ENCODE measurements around the gene THEMIS2.

THEMIS2 gene

GRCh38 chr1:27886353-27886679, 14.0 kb downstream of the THEMIS2 start:
- no peak for TF ChIP-seq GATA1 (IDR thresholded peaks at IDR 0.05; ENCODE audit: low read depth, low read length)
- no peak for TF ChIP-seq POLR2A (IDR thresholded peaks at IDR 0.05; ENCODE audit: low read length)
- DNase-seq: no peak

DNA sequence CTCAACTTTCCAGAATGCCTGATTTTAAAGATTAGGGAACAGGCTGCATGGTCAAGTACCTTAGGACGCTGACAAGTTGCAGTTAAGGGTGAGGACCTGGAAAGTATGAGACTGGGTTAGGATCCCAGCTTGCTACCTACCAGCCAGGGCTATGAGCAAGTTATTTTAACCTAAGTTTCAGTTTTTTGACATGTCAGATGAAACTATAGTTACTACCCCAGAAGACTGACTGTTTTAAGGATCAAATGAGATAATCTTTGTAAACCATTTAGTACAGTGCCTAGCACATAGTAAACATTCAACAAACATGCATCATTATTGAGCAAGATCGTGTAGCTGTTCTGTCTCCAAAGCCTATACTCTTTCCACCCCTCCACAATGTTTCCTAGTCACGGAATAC, 14.4 kb downstream of the THEMIS2 start:
- DNase-seq: no peak
- TF ChIP-seq GATA1 (IDR thresholded peaks at IDR 0.05; ENCODE audit: low read depth, low read length) (no peak), POLR2A (IDR thresholded peaks at IDR 0.05; ENCODE audit: low read length) (no peak)

DNA sequence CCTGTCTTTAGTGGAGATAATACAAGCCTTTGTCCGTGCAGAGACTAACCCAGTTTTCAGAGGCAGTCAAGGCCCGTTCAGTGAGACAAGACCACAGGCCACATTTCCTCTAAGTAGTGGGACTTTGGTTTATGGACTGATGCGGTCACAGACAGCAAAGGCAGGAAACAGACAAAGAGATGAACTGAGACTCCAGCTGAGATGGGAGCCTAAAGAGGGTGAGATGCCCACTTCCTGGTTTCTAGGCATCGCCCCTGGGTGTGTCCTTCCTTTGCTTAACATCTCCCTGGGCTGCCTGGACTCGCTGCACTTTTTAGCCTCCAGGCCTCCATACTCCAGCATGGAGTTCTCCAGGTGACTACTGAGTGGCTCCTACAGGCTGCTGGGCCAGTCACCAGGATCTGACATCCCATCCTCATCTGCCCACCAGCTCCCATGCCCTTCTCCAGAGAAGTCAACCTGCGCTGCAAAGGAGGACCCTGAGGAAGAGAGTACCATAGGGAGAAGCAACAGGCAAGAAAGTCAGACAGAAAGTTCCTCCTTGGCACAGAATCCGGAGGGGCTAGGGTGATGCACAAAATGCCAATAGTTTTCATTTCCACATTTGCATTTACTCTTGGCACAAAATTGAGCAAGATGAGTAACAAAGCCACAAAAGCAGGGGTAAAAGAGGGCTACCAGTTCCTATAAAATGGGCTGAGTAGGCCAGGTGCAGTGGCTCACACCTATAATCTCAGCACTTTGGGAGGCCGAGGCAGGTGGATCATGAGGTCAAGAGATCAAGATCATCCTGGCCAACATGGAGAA, 15.1 kb downstream of the THEMIS2 start:
- no peak for DNase-seq
- no peak for TF ChIP-seq GATA1 (IDR thresholded peaks at IDR 0.05; ENCODE audit: low read depth, low read length)
- no peak for TF ChIP-seq POLR2A (IDR thresholded peaks at IDR 0.05; ENCODE audit: low read length)

DNA sequence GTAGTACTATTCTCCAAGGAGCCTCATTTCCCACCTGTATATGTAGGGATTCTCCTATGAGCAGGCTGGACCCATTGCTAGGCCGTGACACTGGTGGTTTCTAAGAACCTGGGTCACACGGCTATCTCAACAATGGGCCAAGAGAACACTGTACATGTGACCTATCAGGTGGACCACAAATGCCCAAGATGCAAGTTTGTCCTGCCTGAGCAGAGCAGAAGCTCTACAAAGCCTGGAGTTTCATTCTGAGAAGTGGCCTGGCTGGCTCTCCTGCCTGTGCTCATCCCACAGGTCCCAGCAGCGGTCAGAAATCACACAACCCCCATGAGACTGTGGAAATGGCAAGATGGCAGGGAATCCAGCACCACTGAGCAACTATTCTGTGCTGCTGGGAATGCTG, 17.2 kb downstream of the THEMIS2 start:
- TF ChIP-seq POLR2A (IDR thresholded peaks at IDR 0.05; ENCODE audit: low read length): peak; percentile 25
- no peak for TF ChIP-seq GATA1 (IDR thresholded peaks at IDR 0.05; ENCODE audit: low read depth, low read length)
- no peak for DNase-seq

DNA sequence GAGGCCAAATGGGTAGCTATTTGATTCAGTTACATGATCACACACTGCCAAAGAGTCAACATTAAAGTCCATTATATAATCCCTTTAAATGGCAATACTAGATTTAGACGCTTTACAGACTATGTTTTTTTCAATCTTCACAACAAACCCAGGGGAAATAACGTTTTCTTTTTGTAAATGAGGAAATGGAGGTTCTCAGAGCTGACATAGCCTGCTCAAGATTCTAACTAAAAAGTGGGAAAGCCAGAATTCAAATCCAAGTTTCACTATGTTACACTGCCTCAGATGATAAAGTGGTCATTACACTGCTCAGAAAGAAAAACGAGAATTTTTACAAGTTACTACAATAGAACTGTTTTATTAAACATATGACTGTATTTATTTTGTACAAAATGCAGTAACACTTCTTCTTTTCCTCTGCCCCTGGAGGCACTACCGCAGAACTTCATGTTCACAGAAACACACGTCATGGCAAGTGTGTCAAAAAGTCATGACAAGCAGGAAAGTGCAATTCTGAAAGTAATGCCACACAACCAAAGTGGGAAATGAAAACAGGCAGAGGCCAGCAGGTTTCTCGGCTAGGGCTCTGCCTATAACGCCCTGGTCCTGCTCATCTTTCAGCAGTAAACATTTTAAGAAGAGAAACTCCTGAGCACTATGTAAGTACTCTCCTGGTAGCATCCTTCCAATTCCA, 19.0 kb downstream of the THEMIS2 start:
- peak in 1 of 2 experiments; percentile 15 for DNase-seq
- TF ChIP-seq GATA1 (IDR thresholded peaks at IDR 0.05; ENCODE audit: low read depth, low read length): no peak
- no peak for TF ChIP-seq POLR2A (IDR thresholded peaks at IDR 0.05; ENCODE audit: low read length)

GRCh38 chr1:27894521-27894920, 22.2 kb downstream of the THEMIS2 start:
- TF ChIP-seq POLR2A (IDR thresholded peaks at IDR 0.05; ENCODE audit: low read length): no peak
- TF ChIP-seq GATA1 (IDR thresholded peaks at IDR 0.05; ENCODE audit: low read depth, low read length): no peak
- DNase-seq: no peak

DNA sequence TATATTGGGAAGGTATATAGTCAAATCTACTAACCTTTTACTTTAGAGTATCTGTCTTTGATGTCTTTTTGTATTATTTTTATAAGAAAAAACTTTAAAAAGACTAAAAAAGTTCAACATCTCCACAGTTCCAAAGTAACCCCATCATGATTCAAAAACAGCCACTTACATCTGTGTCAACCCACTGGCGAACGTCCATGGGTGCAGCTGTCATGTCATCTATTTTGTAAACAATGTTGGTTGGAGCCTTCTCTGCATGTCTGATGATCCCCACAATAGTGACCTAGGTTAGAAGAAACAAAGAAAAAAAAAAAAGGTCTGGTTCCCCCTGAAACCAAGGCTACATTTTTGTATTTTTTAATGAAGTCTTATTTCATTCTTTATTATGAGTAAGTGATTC, 34.4 kb downstream of the THEMIS2 start:
- TF ChIP-seq POLR2A (IDR thresholded peaks at IDR 0.05; ENCODE audit: low read length) (no peak), GATA1 (IDR thresholded peaks at IDR 0.05; ENCODE audit: low read depth, low read length) (no peak)
- no peak for DNase-seq

- TF ChIP-seq GATA1 (IDR thresholded peaks at IDR 0.05; ENCODE audit: low read depth, low read length) (no peak), POLR2A (IDR thresholded peaks at IDR 0.05; ENCODE audit: low read length) (no peak)
- DNase-seq: peak in 1 of 2 experiments; percentile 43
These were observed 40.1 kb downstream of the THEMIS2 start for GRCh38 chr1:27912429-27912828.

DNA sequence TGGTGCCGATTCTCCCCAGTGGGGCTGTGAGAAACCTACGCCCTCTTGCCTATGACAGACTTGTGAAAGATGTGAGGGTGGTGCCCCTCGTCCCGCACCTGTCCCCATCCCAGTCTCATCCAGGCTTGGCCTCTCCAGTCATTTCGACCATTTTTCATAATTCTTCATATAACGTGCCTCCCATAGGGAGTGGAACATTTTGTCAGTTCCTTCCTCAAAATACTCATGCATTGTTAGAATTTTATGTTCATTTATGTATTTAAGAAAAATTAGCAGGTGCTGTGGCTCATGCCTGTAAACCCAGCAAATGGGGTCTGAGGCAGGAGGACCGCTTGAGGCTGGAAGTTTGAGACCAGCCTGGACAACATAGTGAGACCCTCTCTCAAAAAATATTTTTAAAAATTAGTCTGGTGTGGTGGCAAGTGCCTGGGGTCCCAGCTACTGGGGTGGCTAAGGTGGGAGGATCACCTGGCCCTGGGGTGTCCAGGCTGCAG, 42.8 kb downstream of the THEMIS2 start:
- no peak for DNase-seq
- TF ChIP-seq POLR2A (IDR thresholded peaks at IDR 0.05; ENCODE audit: low read length): no peak
- no peak for TF ChIP-seq GATA1 (IDR thresholded peaks at IDR 0.05; ENCODE audit: low read depth, low read length)

- TF ChIP-seq POLR2A (IDR thresholded peaks at IDR 0.05; ENCODE audit: low read length): no peak
- TF ChIP-seq GATA1 (IDR thresholded peaks at IDR 0.05; ENCODE audit: low read depth, low read length): no peak
- no peak for DNase-seq
These were observed 49.9 kb downstream of the THEMIS2 start for GRCh38 chr1:27922272-27922671.

DNA sequence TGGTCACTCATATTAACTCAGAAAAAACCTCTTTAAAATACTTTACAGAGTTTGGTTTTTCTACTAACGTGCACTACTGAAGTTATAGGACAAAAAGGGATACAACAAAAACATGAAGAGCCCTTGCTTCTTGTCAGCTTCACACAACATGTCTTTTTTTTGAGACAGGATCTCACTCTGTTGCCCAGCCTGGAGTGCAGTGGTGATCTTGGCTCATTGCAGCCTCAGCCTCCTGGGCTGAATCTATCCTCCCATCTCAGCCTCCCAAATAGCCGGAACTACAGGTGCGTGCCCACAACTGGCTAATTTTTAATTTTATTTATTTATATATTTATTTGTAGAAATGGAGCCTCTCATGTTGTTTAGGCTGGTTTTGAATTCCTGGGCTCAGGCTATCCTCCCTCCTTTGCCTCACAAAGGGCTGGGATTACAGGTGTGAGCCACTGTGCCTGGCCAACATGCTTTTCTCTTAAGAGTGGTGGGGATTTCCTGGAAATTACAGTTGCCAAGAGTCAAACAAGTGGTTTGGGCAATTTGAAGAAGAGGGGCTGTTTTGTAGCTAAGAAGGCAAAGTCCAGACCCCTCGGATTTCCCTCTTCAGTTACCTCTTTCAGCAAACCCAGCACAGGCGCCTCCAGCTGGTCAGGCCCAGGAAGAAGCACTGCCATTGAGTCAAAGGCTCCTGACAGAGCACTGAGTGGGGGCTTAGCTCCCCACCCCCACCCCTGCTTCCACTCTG, 56.0 kb downstream of the THEMIS2 start:
- TF ChIP-seq GATA1 (IDR thresholded peaks at IDR 0.05; ENCODE audit: low read depth, low read length) (no peak), POLR2A (IDR thresholded peaks at IDR 0.05; ENCODE audit: low read length) (no peak)
- no peak for DNase-seq

DNA sequence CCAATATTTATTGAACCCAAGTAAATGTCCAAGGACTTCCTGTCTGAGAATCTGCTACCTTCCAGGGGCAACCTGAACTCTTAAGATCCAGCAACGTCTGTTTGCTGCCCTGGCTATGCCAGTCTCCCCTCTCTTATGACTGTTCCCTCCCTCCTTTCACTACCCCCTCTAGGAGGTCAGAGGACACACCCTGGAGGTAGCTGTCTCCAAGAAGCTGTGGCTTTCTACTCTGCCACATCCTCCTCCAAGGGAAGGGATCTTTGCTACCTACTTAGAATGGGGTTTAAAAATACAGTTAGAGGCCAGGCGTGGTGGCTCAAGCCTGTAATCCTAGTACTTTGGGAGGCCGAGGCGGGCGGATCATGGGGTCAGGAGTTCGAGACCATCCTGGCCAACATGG, 58.8 kb downstream of the THEMIS2 start:
- TF ChIP-seq POLR2A (IDR thresholded peaks at IDR 0.05; ENCODE audit: low read length) (no peak), GATA1 (IDR thresholded peaks at IDR 0.05; ENCODE audit: low read depth, low read length) (no peak)
- DNase-seq: no peak

DNA sequence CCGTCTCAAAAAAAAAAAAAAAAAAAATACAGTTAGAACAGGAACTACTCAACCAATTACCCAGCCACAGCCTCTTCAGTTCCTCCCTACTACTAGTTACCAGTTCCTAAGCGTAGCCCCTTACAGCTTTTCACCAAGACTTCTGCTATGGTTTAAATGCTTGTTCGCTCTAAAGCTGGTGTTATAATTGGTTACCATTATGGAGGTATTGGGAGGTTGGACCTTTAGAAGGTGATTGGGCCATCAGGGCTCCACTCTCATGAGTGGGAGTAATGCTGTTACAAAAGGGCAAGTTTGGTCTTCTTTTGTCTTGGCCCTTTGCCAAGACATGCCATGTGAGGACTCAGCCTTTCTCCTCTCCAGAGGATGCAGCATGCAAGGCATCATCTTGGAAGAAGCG, 59.4 kb downstream of the THEMIS2 start:
- DNase-seq: peak in 1 of 2 experiments; percentile 32

More for the DNA sequence above, 59.4 kb downstream of the THEMIS2 start:
- TF ChIP-seq GATA1 (IDR thresholded peaks at IDR 0.05; ENCODE audit: low read depth, low read length) (no peak), POLR2A (IDR thresholded peaks at IDR 0.05; ENCODE audit: low read length) (no peak)
